ENCODE measurements around the gene CFAP65.
A peak's percentile ranks its signal among the peaks of the same experiment; 100 is the strongest.

CFAP65 gene

GRCh38 chr2:219030177-219030940 is 11.0 kb downstream of the CFAP65 start:
- no peaks in the 10 kb centered on the region for H4K20me1 ChIP-seq (ENCODE audit: insufficient read depth, low read length)
- H3K4me2 ChIP-seq (ENCODE audit: low read length) = no peak overlapping the region
- no peaks in the 10 kb centered on the region for H3K9me3 ChIP-seq (ENCODE audit: insufficient read depth, low read length)
- H3K9ac ChIP-seq (ENCODE audit: low read length) = no peak overlapping the region
- H3K4me3 ChIP-seq (ENCODE audit: low read length) = no peak overlapping the region
- H3K27ac ChIP-seq (ENCODE audit: low read length) = no peak overlapping the region
- 0 out of 2 replicates have a peak, but pooled peaks cover 1% of the 10 kb centered on the region for H3K27me3 ChIP-seq (ENCODE audit: low read depth, low read length)
- no peaks in the 10 kb centered on the region for H3K4me1 ChIP-seq (ENCODE audit: low read length)
- TF ChIP-seq EZH2phosphoT487 (IDR thresholded peaks at IDR 0.05; ENCODE audit: low read depth) (no peak), CTCF (IDR thresholded peaks at IDR 0.05; ENCODE audit: low read depth, low read length) (no peak)
- no peak overlapping the region for H2AFZ ChIP-seq (ENCODE audit: low read depth, low read length)
- H3K79me2 ChIP-seq (ENCODE audit: low read length) = no peaks in the 10 kb centered on the region
- no peaks in the 10 kb centered on the region for H3K36me3 ChIP-seq (replicated peaks; ENCODE audit: low read depth, low read length)

- Histone ChIP-seq H4K20me1 (ENCODE audit: insufficient read depth, low read length) (no peaks in the 10 kb centered on the region), H3K27ac (ENCODE audit: low read length) (no peak overlapping the region), H3K36me3 (replicated peaks; ENCODE audit: low read depth, low read length) (no peaks in the 10 kb centered on the region), H2AFZ (ENCODE audit: low read depth, low read length) (no peak overlapping the region), H3K9ac (ENCODE audit: low read length) (no peak overlapping the region), H3K79me2 (ENCODE audit: low read length) (no peaks in the 10 kb centered on the region), H3K9me3 (ENCODE audit: insufficient read depth, low read length) (no peaks in the 10 kb centered on the region), H3K4me1 (ENCODE audit: low read length) (no peaks in the 10 kb centered on the region), H3K27me3 (ENCODE audit: low read depth, low read length) (no peaks in the 10 kb centered on the region), H3K4me2 (ENCODE audit: low read length) (no peak overlapping the region), H3K4me3 (ENCODE audit: low read length) (no peak overlapping the region)
- TF ChIP-seq EZH2phosphoT487 (IDR thresholded peaks at IDR 0.05; ENCODE audit: low read depth) (no peak), CTCF (IDR thresholded peaks at IDR 0.05; ENCODE audit: low read depth, low read length) (peak; percentile 71)
These were observed 11.5 kb downstream of the CFAP65 start for GRCh38 chr2:219029829-219030165.

- Histone ChIP-seq H3K4me2 (ENCODE audit: low read length) (no peak overlapping the region), H3K4me1 (ENCODE audit: low read length) (no peaks in the 10 kb centered on the region), H3K4me3 (ENCODE audit: low read length) (no peak overlapping the region), H4K20me1 (ENCODE audit: insufficient read depth, low read length) (no peaks in the 10 kb centered on the region), H3K79me2 (ENCODE audit: low read length) (no peaks in the 10 kb centered on the region), H3K9me3 (ENCODE audit: insufficient read depth, low read length) (no peaks in the 10 kb centered on the region), H3K27ac (ENCODE audit: low read length) (no peak overlapping the region), H2AFZ (ENCODE audit: low read depth, low read length) (no peak overlapping the region), H3K36me3 (replicated peaks; ENCODE audit: low read depth, low read length) (no peaks in the 10 kb centered on the region), H3K9ac (ENCODE audit: low read length) (no peak overlapping the region), H3K27me3 (ENCODE audit: low read depth, low read length) (no peaks in the 10 kb centered on the region)
- TF ChIP-seq EZH2phosphoT487 (IDR thresholded peaks at IDR 0.05; ENCODE audit: low read depth) = no peak
- no peak for TF ChIP-seq CTCF (IDR thresholded peaks at IDR 0.05; ENCODE audit: low read depth, low read length)
These were observed 12.1 kb downstream of the CFAP65 start for GRCh38 chr2:219028996-219029828.

- Histone ChIP-seq H3K4me3 (ENCODE audit: low read length) (no peak overlapping the region), H3K9ac (ENCODE audit: low read length) (no peak overlapping the region), H3K9me3 (ENCODE audit: insufficient read depth, low read length) (no peaks in the 10 kb centered on the region), H3K4me1 (ENCODE audit: low read length) (no peaks in the 10 kb centered on the region), H3K36me3 (replicated peaks; ENCODE audit: low read depth, low read length) (no peaks in the 10 kb centered on the region), H3K4me2 (ENCODE audit: low read length) (no peak overlapping the region), H2AFZ (ENCODE audit: low read depth, low read length) (no peak overlapping the region), H4K20me1 (ENCODE audit: insufficient read depth, low read length) (no peaks in the 10 kb centered on the region), H3K27me3 (ENCODE audit: low read depth, low read length) (no peaks in the 10 kb centered on the region), H3K79me2 (ENCODE audit: low read length) (no peaks in the 10 kb centered on the region), H3K27ac (ENCODE audit: low read length) (no peak overlapping the region)
- TF ChIP-seq EZH2phosphoT487 (IDR thresholded peaks at IDR 0.05; ENCODE audit: low read depth) = no peak
- no peak for TF ChIP-seq CTCF (IDR thresholded peaks at IDR 0.05; ENCODE audit: low read depth, low read length)
These were observed 13.2 kb downstream of the CFAP65 start for GRCh38 chr2:219028141-219028540.

Data from OCI-LY3 (cell line).